WTC11 (cell line): Measurements from ENCODE around the gene ITGA8.

Experiments used
- CREM ChIP-seq: sonication (generic); formaldehyde crosslinking; IDR thresholded peaks from 2 replicates; pipeline ENCODE4 v1.8.1; 2022; ENCODE audit warnings: mild to moderate bottlenecking, missing genetic modification reagents, moderate library complexity
- ETV6 ChIP-seq: sonication (generic); formaldehyde crosslinking; IDR thresholded peaks from 2 replicates; pipeline ENCODE4 v1.8.1; 2022; ENCODE audit warnings: mild to moderate bottlenecking, missing genetic modification reagents
- FOXK1 ChIP-seq: sonication (generic); formaldehyde crosslinking; IDR thresholded peaks from 2 replicates; pipeline ENCODE4 v1.8.0; 2022; ENCODE audit warnings: mild to moderate bottlenecking, moderate library complexity, missing genetic modification reagents
- HMGXB4 ChIP-seq: sonication (generic); formaldehyde crosslinking; IDR thresholded peaks from 2 replicates; pipeline ENCODE4 v1.8.1; 2023; ENCODE audit warnings: mild to moderate bottlenecking, moderate library complexity, missing genetic modification reagents
- MAX ChIP-seq: sonication (generic); formaldehyde crosslinking; IDR thresholded peaks from 2 replicates; pipeline ENCODE4 v1.8.0; 2022; ENCODE audit warnings: mild to moderate bottlenecking, missing genetic modification reagents
- SP1 ChIP-seq: sonication (generic); formaldehyde crosslinking; conservative IDR thresholded peaks from 2 replicates; pipeline ENCODE4 v1.8.1; 2022; ENCODE audit warnings: missing genetic modification reagents
- TP53 ChIP-seq: sonication (generic); formaldehyde crosslinking; IDR thresholded peaks from 2 replicates; pipeline ENCODE4 v1.8.1; 2023; ENCODE audit warnings: mild to moderate bottlenecking, missing genetic modification reagents
- TF ChIP-seq, protein P1 (sequence below): fragments of 200-600 bp; IDR thresholded peaks from 2 replicates; pipeline ENCODE4 v1.8.0; 2022; ENCODE audit warnings: antibody characterized with exemption
- TF ChIP-seq, protein P2 (sequence below): sonication (generic); formaldehyde crosslinking; IDR thresholded peaks from 2 replicates; pipeline ENCODE4 v1.8.0; 2022; ENCODE audit warnings: mild to moderate bottlenecking, missing genetic modification reagents

GRCh38 chr10:15640536-15641085 lies 79.1 kb downstream of the ITGA8 start:
- no peak for TF ChIP-seq SP1 (CRISPR knock-in tag)
- TF ChIP-seq MAX, result no peak
- TF ChIP-seq, protein P1, sequence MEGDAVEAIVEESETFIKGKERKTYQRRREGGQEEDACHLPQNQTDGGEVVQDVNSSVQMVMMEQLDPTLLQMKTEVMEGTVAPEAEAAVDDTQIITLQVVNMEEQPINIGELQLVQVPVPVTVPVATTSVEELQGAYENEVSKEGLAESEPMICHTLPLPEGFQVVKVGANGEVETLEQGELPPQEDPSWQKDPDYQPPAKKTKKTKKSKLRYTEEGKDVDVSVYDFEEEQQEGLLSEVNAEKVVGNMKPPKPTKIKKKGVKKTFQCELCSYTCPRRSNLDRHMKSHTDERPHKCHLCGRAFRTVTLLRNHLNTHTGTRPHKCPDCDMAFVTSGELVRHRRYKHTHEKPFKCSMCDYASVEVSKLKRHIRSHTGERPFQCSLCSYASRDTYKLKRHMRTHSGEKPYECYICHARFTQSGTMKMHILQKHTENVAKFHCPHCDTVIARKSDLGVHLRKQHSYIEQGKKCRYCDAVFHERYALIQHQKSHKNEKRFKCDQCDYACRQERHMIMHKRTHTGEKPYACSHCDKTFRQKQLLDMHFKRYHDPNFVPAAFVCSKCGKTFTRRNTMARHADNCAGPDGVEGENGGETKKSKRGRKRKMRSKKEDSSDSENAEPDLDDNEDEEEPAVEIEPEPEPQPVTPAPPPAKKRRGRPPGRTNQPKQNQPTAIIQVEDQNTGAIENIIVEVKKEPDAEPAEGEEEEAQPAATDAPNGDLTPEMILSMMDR, result no peak
- TF ChIP-seq FOXK1 (CRISPR knock-in tag), result no peak
- TF ChIP-seq CREM (CRISPR knock-in tag), result no peak
- no peak for TF ChIP-seq HMGXB4 (CRISPR knock-in tag)
- TF ChIP-seq ETV6 (CRISPR knock-in tag), result no peak
- no peak for TF ChIP-seq TP53 (CRISPR knock-in tag)
- TF ChIP-seq, protein P2, sequence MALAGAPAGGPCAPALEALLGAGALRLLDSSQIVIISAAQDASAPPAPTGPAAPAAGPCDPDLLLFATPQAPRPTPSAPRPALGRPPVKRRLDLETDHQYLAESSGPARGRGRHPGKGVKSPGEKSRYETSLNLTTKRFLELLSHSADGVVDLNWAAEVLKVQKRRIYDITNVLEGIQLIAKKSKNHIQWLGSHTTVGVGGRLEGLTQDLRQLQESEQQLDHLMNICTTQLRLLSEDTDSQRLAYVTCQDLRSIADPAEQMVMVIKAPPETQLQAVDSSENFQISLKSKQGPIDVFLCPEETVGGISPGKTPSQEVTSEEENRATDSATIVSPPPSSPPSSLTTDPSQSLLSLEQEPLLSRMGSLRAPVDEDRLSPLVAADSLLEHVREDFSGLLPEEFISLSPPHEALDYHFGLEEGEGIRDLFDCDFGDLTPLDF (CRISPR knock-in tag), result no peak
